Body of pancreas (tissue), 4 donors: ENCODE results near the gene MED31.

Source experiments
- CTCF ChIP-seq, 7 experiments: fragments of 450-650 bp in 4 of 7; fragments of 200-600 bp in 3 of 7; sonication (generic) in 3 of 7; IDR thresholded peaks; one replicate each; pipeline ENCODE4 v1.5.1; 2016 to 2019; ENCODE audit warnings: antibody characterized with exemption in 7 of 7
- POLR2A ChIP-seq, 3 donors: fragments of 450-650 bp; IDR thresholded peaks; one replicate each; pipeline ENCODE4 v1.6.1; 2016; ENCODE audit warnings: antibody characterized with exemption in 3 of 3, mild to moderate bottlenecking in 2 of 3

- peak in 1 of 7 experiments; percentile 23 for TF ChIP-seq CTCF (IDR thresholded peaks at IDR 0.05)
- peak; percentile 62 to 81 (median 77) for TF ChIP-seq POLR2A (IDR thresholded peaks at IDR 0.05)
These were observed at the start of gene MED31, which contains the start of gene C17orf100 for GRCh38 chr17:6651354-6651918.
